Testis (tissue), 3 donors: ENCODE results near the gene MYBBP1A. TPM values are rescaled to one million over a fixed set of nuclear protein-coding genes. Genes with fewer than 3 reads are reported as not detected.

Experiments used
- DNase-seq: peaks from one replicate; pipeline ENCODE4 v3.0.0-alpha.2; 2019
- H3K27ac ChIP-seq, 2 donors: fragments of 200-600 bp; sonication (generic); one replicate each; pipeline ENCODE4 v1.5.1; 2019
- H3K27me3 ChIP-seq: fragments of 200-600 bp; sonication (generic); one replicate; pipeline ENCODE4 v1.5.1; 2019
- H3K36me3 ChIP-seq: fragments of 200-600 bp; sonication (generic); one replicate; pipeline ENCODE4 v1.5.1; 2017; ENCODE audit warnings: low read depth; ENCODE audit errors: missing control alignments
- H3K4me1 ChIP-seq: fragments of 200-600 bp; sonication (generic); one replicate; pipeline ENCODE4 v1.5.1; 2019
- H3K4me3 ChIP-seq, 2 donors: fragments of 200-600 bp; sonication (generic); one replicate each; pipeline ENCODE4 v1.5.1; 2017 to 2019
- H3K9me3 ChIP-seq: fragments of 200-600 bp; sonication (generic); one replicate; pipeline ENCODE4 v1.5.1; 2017
- CTCF ChIP-seq, 3 experiments: fragments of 450-650 bp in 2 of 3; fragments of 200-600 bp in 1 of 3; sonication (generic) in 1 of 3; IDR thresholded peaks; one replicate each; pipeline ENCODE4 v1.5.1; 2016 to 2019; ENCODE audit warnings: antibody characterized with exemption in 3 of 3, mild to moderate bottlenecking in 2 of 3, moderate library complexity in 1 of 3
- POLR2A ChIP-seq: fragments of 450-650 bp; IDR thresholded peaks from one replicate; pipeline ENCODE4 v1.6.1; 2017; ENCODE audit warnings: antibody characterized with exemption, mild to moderate bottlenecking, moderate library complexity
- WGBS, 2 donors: methylation state at CpG; one replicate each; pipeline ENCODE4 v1.1.5; 2018; 5-methylcytosine and 5-hydroxymethylcytosine counted together
- intact Hi-C: fragments of 100-400 bp; cut with DNase I; formaldehyde crosslinking; loops from one replicate; pipeline ENCODE4 v1.15.1; 2023; ENCODE audit warnings: low total_unique reads
- polyA plus RNA-seq: library from polyadenylated mRNA; stranded (reverse); fragments of 350-450 nt; fragmentation: Illumina TruSeq; extraction: RNeasy Lipid Tissue Mini Kit (QIAGEN cat#74804); gene quantifications from one replicate; pipeline ENCODE4 v1.2.3, GENCODE V29; 2014; ENCODE audit warnings: low read depth, low replicate concordance; ENCODE audit not compliant: insufficient read depth
- total RNA-seq, 2 donors: library from RNA; depleted of rRNA; stranded (reverse); fragments of >200 nt; gene quantifications; one replicate each; pipeline ENCODE4 v1.2.3, GENCODE V29; 2016

MYBBP1A gene
- total and polyA plus RNA-seq, 3 donors from 2014 or later: 32.9 to 78.9 (median 74.1) TPM

GRCh38 chr17:4559966-4560365 lies 4.8 kb upstream of the MYBBP1A start:
- 60 to 94% methylated on average over 1 to 5 of the region's 5 CpGs for WGBS, 2 donors
- TF ChIP-seq POLR2A (no peak), CTCF (IDR thresholded peaks at IDR 0.05) (no peak)
- Histone ChIP-seq H3K4me1 (peaks cover 18% of the 10 kb centered on the region), H3K36me3 (no peaks in the 10 kb centered on the region), H3K4me3 (no peak overlapping the region), H3K9me3 (no peaks in the 10 kb centered on the region), H3K27ac (no peak overlapping the region), H3K27me3 (no peaks in the 10 kb centered on the region)
- no peak for DNase-seq
- intact Hi-C loops: no loop called here

DNA sequence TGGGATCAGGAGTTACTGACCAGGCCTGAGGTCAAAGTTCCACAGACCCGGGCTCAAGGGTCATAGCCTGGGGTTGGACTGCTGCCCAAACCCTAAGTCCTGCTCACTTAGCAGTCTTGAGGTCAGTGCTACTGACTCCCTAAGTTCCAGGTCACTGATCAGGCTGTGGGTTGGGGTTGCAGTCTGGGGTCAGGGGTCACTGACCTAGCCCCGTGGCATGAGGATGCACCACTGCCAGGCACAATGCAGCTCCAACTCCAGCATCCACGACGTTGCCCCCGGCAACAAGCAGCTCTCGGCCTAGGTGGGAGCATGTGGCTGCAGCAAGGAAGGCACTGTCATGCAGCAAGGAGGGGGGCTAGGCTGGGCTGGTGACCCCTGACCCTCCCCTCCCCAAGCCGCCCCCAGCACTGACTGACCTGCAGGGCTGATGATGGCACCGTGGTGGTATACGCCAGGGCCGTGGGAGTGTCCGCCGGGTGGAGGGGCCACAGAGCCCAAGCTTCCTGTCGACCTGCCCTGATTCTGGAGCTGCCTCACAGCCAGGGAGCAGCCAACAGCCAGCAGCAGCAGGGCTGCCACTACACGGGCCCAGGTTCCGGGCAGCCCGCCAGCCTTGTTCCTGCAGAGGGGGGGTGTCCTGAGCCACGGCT lies 4.1 kb upstream of the MYBBP1A start:
- H3K9me3 ChIP-seq: no peaks in the 10 kb centered on the region
- H3K4me3 ChIP-seq: no peak overlapping the region
- DNase-seq: no peak
- 55 to 90% methylated on average over 2 to 17 of the region's 17 CpGs for WGBS, 2 donors
- H3K36me3 ChIP-seq: no peaks in the 10 kb centered on the region
- intact Hi-C loops: no loop called here
- H3K27ac ChIP-seq: no peak overlapping the region
- H3K4me1 ChIP-seq: peaks cover 24% of the 10 kb centered on the region
- no peaks in the 10 kb centered on the region for H3K27me3 ChIP-seq
- no peak for TF ChIP-seq POLR2A
- TF ChIP-seq CTCF (IDR thresholded peaks at IDR 0.05): no peak

DNA sequence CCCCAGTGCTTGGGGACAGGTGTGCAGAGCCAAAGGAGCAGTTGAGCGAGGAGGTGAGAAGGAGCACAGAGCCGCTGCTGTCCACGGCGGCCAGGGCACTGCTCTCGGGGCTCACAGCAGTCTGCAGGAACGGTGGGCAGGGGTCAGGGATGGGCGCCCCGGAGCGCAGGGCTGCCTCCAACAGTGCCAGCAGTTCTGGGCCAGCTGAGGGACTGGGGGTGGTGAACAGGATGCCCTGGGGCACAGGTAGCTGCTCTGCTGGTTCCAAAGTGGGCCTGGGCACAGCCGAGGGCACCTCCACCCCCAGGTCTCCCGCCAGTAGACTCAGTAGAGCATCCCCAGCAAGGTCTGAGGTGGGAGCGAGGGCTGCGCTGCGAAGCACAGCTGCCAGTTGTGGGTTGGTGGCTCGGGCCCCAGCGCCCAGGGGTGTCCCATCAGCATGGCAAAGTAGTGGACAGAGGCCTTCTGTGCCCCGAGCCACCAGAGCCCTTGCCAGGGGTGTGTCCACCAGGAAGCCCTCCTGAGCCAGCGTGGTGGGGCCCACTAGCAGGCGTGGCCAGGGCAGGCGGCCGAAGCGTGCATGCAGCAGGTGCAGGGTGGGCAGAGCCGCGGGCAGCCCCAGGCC lies 3.3 kb upstream of the MYBBP1A start:
- intact Hi-C loops: no loop called here
- TF ChIP-seq POLR2A: no peak
- no peak for TF ChIP-seq CTCF (IDR thresholded peaks at IDR 0.05)

DNA sequence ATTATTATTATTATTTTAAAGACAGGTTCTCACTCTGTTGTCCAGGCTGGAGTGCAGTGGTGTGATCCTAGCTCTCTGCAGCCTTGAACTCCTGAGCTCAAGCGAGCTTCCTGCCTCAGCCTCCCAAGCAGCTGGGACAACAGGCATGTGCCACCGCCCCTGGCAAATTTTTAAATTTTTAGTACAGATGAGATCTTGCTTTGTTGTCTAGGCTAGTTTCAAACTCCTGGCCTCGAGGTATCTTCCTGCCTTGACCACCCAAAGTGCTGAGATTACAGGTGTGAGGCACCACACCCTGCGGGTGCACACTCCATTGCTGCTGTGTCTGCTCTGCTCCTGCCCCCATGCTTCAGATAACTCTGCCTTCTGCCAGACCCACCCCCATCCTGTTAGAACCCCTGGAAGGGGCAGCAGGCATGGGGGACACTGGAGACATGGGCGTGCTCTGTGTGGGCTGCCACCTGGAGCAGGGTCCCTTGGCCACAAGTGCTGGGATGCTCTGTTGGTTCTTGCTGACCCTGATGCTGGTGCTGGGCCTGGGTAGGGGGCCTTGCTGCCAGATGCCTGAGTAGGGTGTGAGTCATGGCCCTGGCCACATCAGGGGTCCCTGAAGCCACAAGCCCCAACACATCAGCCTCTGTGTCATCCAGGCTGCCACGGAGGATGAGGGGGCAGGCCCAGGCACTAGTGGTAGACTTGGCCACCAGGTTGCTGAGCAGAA lies 2.6 kb upstream of the MYBBP1A start:
- Histone ChIP-seq H3K27ac (no peak overlapping the region), H3K4me1 (peaks cover 29% of the 10 kb centered on the region), H3K27me3 (no peaks in the 10 kb centered on the region), H3K36me3 (no peaks in the 10 kb centered on the region), H3K9me3 (no peaks in the 10 kb centered on the region), H3K4me3 (no peak overlapping the region)
- WGBS, 2 donors: 87 to 94% methylated on average over 4 to 6 of the region's 6 CpGs
- TF ChIP-seq CTCF (IDR thresholded peaks at IDR 0.05) (no peak), POLR2A (no peak)
- DNase-seq: no peak
- intact Hi-C loops: no loop called here

More for the DNA sequence above, 3.3 kb upstream of the MYBBP1A start:
- Histone ChIP-seq H3K36me3 (no peaks in the 10 kb centered on the region), H3K27me3 (no peaks in the 10 kb centered on the region), H3K9me3 (no peaks in the 10 kb centered on the region), H3K27ac (no peak overlapping the region), H3K4me1 (peaks cover 29% of the 10 kb centered on the region), H3K4me3 (no peak overlapping the region)
- no peak for DNase-seq
- WGBS, 2 donors: 75 to 92% methylated on average over 4 to 24 of the region's 24 CpGs
